ENCODE results near the gene LAMB1.

Gene LAMB1

GRCh38 chr7:108002726-108003598 lies at the start of gene LAMB1:
LAMB1 (minus strand) TSS chr7:108003161; CDS start chr7:108002885, 276 bp downstream.
- Histone ChIP-seq H3K9me3 (ENCODE audit: control insufficient read depth in 2 of 2, low read length in 2 of 2) (no peaks in the 10 kb centered on the region), H3K27me3 (ENCODE audit: control insufficient read depth in 1 of 2, insufficient read depth in 2 of 2, low read length in 2 of 2) (no peaks in the 10 kb centered on the region), H3K9ac (ENCODE audit: low read length in 2 of 2) (peak within 1 kb of the TSS; percentile 73 to 79), H3K4me1 (ENCODE audit: control insufficient read depth, insufficient read depth, low read length) (peaks cover 29% of the 10 kb centered on the region), H3K27ac (ENCODE audit: low read length) (peak within 1 kb of the TSS; percentile 83), H3K36me3 (ENCODE audit: control insufficient read depth in 2 of 2, insufficient read depth in 2 of 2, low read length in 2 of 2) (peaks cover 2 to 3% of the 10 kb centered on the region in 2 donors), H3K4me3 (ENCODE audit: low read length in 2 of 2) (peak within 1 kb of the TSS; percentile 92)

GRCh38 chr7:108051454-108051853 lies 48.5 kb upstream of the LAMB1 start:
- Histone ChIP-seq H3K4me1 (ENCODE audit: control insufficient read depth, insufficient read depth, low read length) (no peaks in the 10 kb centered on the region), H3K4me3 (ENCODE audit: low read length in 2 of 2) (no peak overlapping the region), H3K9me3 (ENCODE audit: control insufficient read depth in 2 of 2, low read length in 2 of 2) (no peaks in the 10 kb centered on the region), H3K27me3 (ENCODE audit: control insufficient read depth in 1 of 2, insufficient read depth in 2 of 2, low read length in 2 of 2) (no peaks in the 10 kb centered on the region), H3K36me3 (ENCODE audit: control insufficient read depth in 2 of 2, insufficient read depth in 2 of 2, low read length in 2 of 2) (no peaks in the 10 kb centered on the region), H3K27ac (ENCODE audit: low read length) (no peak overlapping the region), H3K9ac (ENCODE audit: low read length in 2 of 2) (no peak overlapping the region)

GRCh38 chr7:108049962-108050361 lies 47.0 kb upstream of the LAMB1 start:
- H3K9me3 ChIP-seq (ENCODE audit: control insufficient read depth in 2 of 2, low read length in 2 of 2): no peaks in the 10 kb centered on the region
- no peak overlapping the region for H3K4me3 ChIP-seq (ENCODE audit: low read length in 2 of 2)
- H3K9ac ChIP-seq (ENCODE audit: low read length in 2 of 2): no peak overlapping the region
- H3K4me1 ChIP-seq (ENCODE audit: control insufficient read depth, insufficient read depth, low read length): no peaks in the 10 kb centered on the region
- no peak overlapping the region for H3K27ac ChIP-seq (ENCODE audit: low read length)
- H3K36me3 ChIP-seq (ENCODE audit: control insufficient read depth in 2 of 2, insufficient read depth in 2 of 2, low read length in 2 of 2): no peaks in the 10 kb centered on the region
- no peaks in the 10 kb centered on the region for H3K27me3 ChIP-seq (ENCODE audit: control insufficient read depth in 1 of 2, insufficient read depth in 2 of 2, low read length in 2 of 2)

GRCh38 chr7:108048422-108048821 lies 45.5 kb upstream of the LAMB1 start:
- no peak overlapping the region for H3K27ac ChIP-seq (ENCODE audit: low read length)
- no peaks in the 10 kb centered on the region for H3K4me1 ChIP-seq (ENCODE audit: control insufficient read depth, insufficient read depth, low read length)
- H3K27me3 ChIP-seq (ENCODE audit: control insufficient read depth in 1 of 2, insufficient read depth in 2 of 2, low read length in 2 of 2): no peaks in the 10 kb centered on the region
- H3K4me3 ChIP-seq (ENCODE audit: low read length in 2 of 2): no peak overlapping the region
- H3K36me3 ChIP-seq (ENCODE audit: control insufficient read depth in 2 of 2, insufficient read depth in 2 of 2, low read length in 2 of 2): no peaks in the 10 kb centered on the region
- H3K9ac ChIP-seq (ENCODE audit: low read length in 2 of 2): no peak overlapping the region
- no peaks in the 10 kb centered on the region for H3K9me3 ChIP-seq (ENCODE audit: control insufficient read depth in 2 of 2, low read length in 2 of 2)

GRCh38 chr7:108046952-108047506 lies 44.1 kb upstream of the LAMB1 start:
- Histone ChIP-seq H3K36me3 (ENCODE audit: control insufficient read depth in 2 of 2, insufficient read depth in 2 of 2, low read length in 2 of 2) (no peaks in the 10 kb centered on the region), H3K27ac (ENCODE audit: low read length) (no peak overlapping the region), H3K4me3 (ENCODE audit: low read length in 2 of 2) (no peak overlapping the region), H3K9me3 (ENCODE audit: control insufficient read depth in 2 of 2, low read length in 2 of 2) (no peaks in the 10 kb centered on the region), H3K9ac (ENCODE audit: low read length in 2 of 2) (no peak overlapping the region), H3K4me1 (ENCODE audit: control insufficient read depth, insufficient read depth, low read length) (no peaks in the 10 kb centered on the region), H3K27me3 (ENCODE audit: control insufficient read depth in 1 of 2, insufficient read depth in 2 of 2, low read length in 2 of 2) (no peaks in the 10 kb centered on the region)

GRCh38 chr7:108045669-108046068 lies 42.7 kb upstream of the LAMB1 start:
- Histone ChIP-seq H3K27ac (ENCODE audit: low read length) (no peak overlapping the region), H3K27me3 (ENCODE audit: control insufficient read depth in 1 of 2, insufficient read depth in 2 of 2, low read length in 2 of 2) (no peaks in the 10 kb centered on the region), H3K9me3 (ENCODE audit: control insufficient read depth in 2 of 2, low read length in 2 of 2) (no peaks in the 10 kb centered on the region), H3K4me1 (ENCODE audit: control insufficient read depth, insufficient read depth, low read length) (no peaks in the 10 kb centered on the region), H3K36me3 (ENCODE audit: control insufficient read depth in 2 of 2, insufficient read depth in 2 of 2, low read length in 2 of 2) (no peaks in the 10 kb centered on the region), H3K9ac (ENCODE audit: low read length in 2 of 2) (no peak overlapping the region), H3K4me3 (ENCODE audit: low read length in 2 of 2) (no peak overlapping the region)

- no peak overlapping the region for H3K9ac ChIP-seq (ENCODE audit: low read length in 2 of 2)
These were observed 42.2 kb upstream of the LAMB1 start for GRCh38 chr7:108045154-108045553.

GRCh38 chr7:108044345-108044744 lies 41.4 kb upstream of the LAMB1 start:
- no peak overlapping the region for H3K27ac ChIP-seq (ENCODE audit: low read length)
- no peaks in the 10 kb centered on the region for H3K4me1 ChIP-seq (ENCODE audit: control insufficient read depth, insufficient read depth, low read length)
- H3K4me3 ChIP-seq (ENCODE audit: low read length in 2 of 2): no peak overlapping the region
- H3K9ac ChIP-seq (ENCODE audit: low read length in 2 of 2): no peak overlapping the region
- H3K9me3 ChIP-seq (ENCODE audit: control insufficient read depth in 2 of 2, low read length in 2 of 2): no peaks in the 10 kb centered on the region
- H3K27me3 ChIP-seq (ENCODE audit: control insufficient read depth in 1 of 2, insufficient read depth in 2 of 2, low read length in 2 of 2): no peaks in the 10 kb centered on the region
- H3K36me3 ChIP-seq (ENCODE audit: control insufficient read depth in 2 of 2, insufficient read depth in 2 of 2, low read length in 2 of 2): no peaks in the 10 kb centered on the region

More at GRCh38 chr7:108045154-108045553, 42.2 kb upstream of the LAMB1 start:
- H3K4me1 ChIP-seq (ENCODE audit: control insufficient read depth, insufficient read depth, low read length): no peaks in the 10 kb centered on the region
- H3K27me3 ChIP-seq (ENCODE audit: control insufficient read depth in 1 of 2, insufficient read depth in 2 of 2, low read length in 2 of 2): no peaks in the 10 kb centered on the region
- H3K27ac ChIP-seq (ENCODE audit: low read length): no peak overlapping the region
- no peaks in the 10 kb centered on the region for H3K9me3 ChIP-seq (ENCODE audit: control insufficient read depth in 2 of 2, low read length in 2 of 2)
- H3K36me3 ChIP-seq (ENCODE audit: control insufficient read depth in 2 of 2, insufficient read depth in 2 of 2, low read length in 2 of 2): no peaks in the 10 kb centered on the region
- no peak overlapping the region for H3K4me3 ChIP-seq (ENCODE audit: low read length in 2 of 2)

GRCh38 chr7:108038986-108039385 lies 36.0 kb upstream of the LAMB1 start:
- Histone ChIP-seq H3K36me3 (ENCODE audit: control insufficient read depth in 2 of 2, insufficient read depth in 2 of 2, low read length in 2 of 2) (no peaks in the 10 kb centered on the region), H3K4me1 (ENCODE audit: control insufficient read depth, insufficient read depth, low read length) (no peaks in the 10 kb centered on the region), H3K27me3 (ENCODE audit: control insufficient read depth in 1 of 2, insufficient read depth in 2 of 2, low read length in 2 of 2) (no peaks in the 10 kb centered on the region)

GRCh38 chr7:108037741-108038140 lies 34.8 kb upstream of the LAMB1 start:
- Histone ChIP-seq H3K36me3 (ENCODE audit: control insufficient read depth in 2 of 2, insufficient read depth in 2 of 2, low read length in 2 of 2) (no peaks in the 10 kb centered on the region), H3K27me3 (ENCODE audit: control insufficient read depth in 1 of 2, insufficient read depth in 2 of 2, low read length in 2 of 2) (no peaks in the 10 kb centered on the region), H3K9me3 (ENCODE audit: control insufficient read depth in 2 of 2, low read length in 2 of 2) (no peaks in the 10 kb centered on the region), H3K4me3 (ENCODE audit: low read length in 2 of 2) (no peak overlapping the region), H3K27ac (ENCODE audit: low read length) (no peak overlapping the region), H3K9ac (ENCODE audit: low read length in 2 of 2) (no peak overlapping the region), H3K4me1 (ENCODE audit: control insufficient read depth, insufficient read depth, low read length) (no peaks in the 10 kb centered on the region)

More at GRCh38 chr7:108038986-108039385, 36.0 kb upstream of the LAMB1 start:
- H3K9me3 ChIP-seq (ENCODE audit: control insufficient read depth in 2 of 2, low read length in 2 of 2): no peaks in the 10 kb centered on the region
- H3K4me3 ChIP-seq (ENCODE audit: low read length in 2 of 2): no peak overlapping the region
- H3K9ac ChIP-seq (ENCODE audit: low read length in 2 of 2): no peak overlapping the region
- H3K27ac ChIP-seq (ENCODE audit: low read length): no peak overlapping the region

GRCh38 chr7:108037140-108037539 lies 34.2 kb upstream of the LAMB1 start:
- Histone ChIP-seq H3K27me3 (ENCODE audit: control insufficient read depth in 1 of 2, insufficient read depth in 2 of 2, low read length in 2 of 2) (no peaks in the 10 kb centered on the region), H3K4me3 (ENCODE audit: low read length in 2 of 2) (no peak overlapping the region), H3K27ac (ENCODE audit: low read length) (no peak overlapping the region), H3K36me3 (ENCODE audit: control insufficient read depth in 2 of 2, insufficient read depth in 2 of 2, low read length in 2 of 2) (no peaks in the 10 kb centered on the region), H3K4me1 (ENCODE audit: control insufficient read depth, insufficient read depth, low read length) (no peaks in the 10 kb centered on the region), H3K9me3 (ENCODE audit: control insufficient read depth in 2 of 2, low read length in 2 of 2) (no peaks in the 10 kb centered on the region), H3K9ac (ENCODE audit: low read length in 2 of 2) (no peak overlapping the region)
